ENCODE results near the gene ERGIC1. TPM values are rescaled to one million over a fixed set of nuclear protein-coding genes. Genes with fewer than 3 reads are reported as not detected.

Gene ERGIC1
- total RNA-seq, 1 experiment from 2014 or later: 77.0 TPM

- no peak for DNase-seq
- Histone ChIP-seq H2BK5ac (ENCODE audit: insufficient read length, low read length) (no peak overlapping the region), H4K5ac (ENCODE audit: insufficient read length, low read depth, low read length) (no peak overlapping the region), H3K4ac (ENCODE audit: low read depth, low read length) (no peak overlapping the region), H2BK15ac (ENCODE audit: low read depth, low read length) (no peak overlapping the region), H3K79me1 (ENCODE audit: insufficient read depth, low read depth, low read length, poor library complexity, severe bottlenecking) (no peaks in the 10 kb centered on the region), H3K23ac (ENCODE audit: insufficient read length, low read depth, low read length) (no peak overlapping the region), H3K79me2 (ENCODE audit: insufficient read depth, low read length) (no peaks in the 10 kb centered on the region), H4K20me1 (ENCODE audit: control insufficient read depth, insufficient read depth, insufficient read length) (no peaks in the 10 kb centered on the region), H3K14ac (ENCODE audit: insufficient read depth, low read length) (no peak overlapping the region), H2AFZ (ENCODE audit: low read length) (no peak overlapping the region), H3K4me1 (ENCODE audit: insufficient read depth, low read length) (peaks cover 7% of the 10 kb centered on the region), H3K27me3 (ENCODE audit: insufficient read depth, low read length) (no peaks in the 10 kb centered on the region), H3K23me2 (ENCODE audit: insufficient read length, low read depth, low read length, poor library complexity, severe bottlenecking) (no peaks in the 10 kb centered on the region), H3K9ac (ENCODE audit: extremely low read depth, insufficient read length, low read length) (no peak overlapping the region), H3K4me2 (ENCODE audit: insufficient read depth, insufficient read length, low read length) (no peak overlapping the region), H4K8ac (replicated peaks; ENCODE audit: insufficient read length, low read depth, low read length) (no peak overlapping the region), H3K27ac (ENCODE audit: insufficient read length, low read depth, low read length) (no peak overlapping the region), H4K91ac (ENCODE audit: insufficient read length, low read depth, low read length) (no peak overlapping the region), H3K56ac (ENCODE audit: insufficient read length, low read depth, low read length) (no peak overlapping the region), H2BK12ac (ENCODE audit: insufficient read length, low read depth, low read length) (no peak overlapping the region), H3T11ph (ENCODE audit: low read length) (no peak overlapping the region), H2BK120ac (ENCODE audit: low read depth, low read length, poor library complexity, severe bottlenecking) (no peak overlapping the region), H2BK20ac (ENCODE audit: low read depth, low read length, poor library complexity, severe bottlenecking) (no peak overlapping the region), H3K18ac (ENCODE audit: insufficient read length, low read depth, low read length) (no peak overlapping the region), H3K9me3 (ENCODE audit: control insufficient read depth, low read depth, low read length) (no peaks in the 10 kb centered on the region), H2AK5ac (ENCODE audit: insufficient read length, low read length) (no peak overlapping the region)
- no peak overlapping the region for H3K27ac Mint-ChIP-seq
- H3K36me3 Mint-ChIP-seq (ENCODE audit: insufficient read depth in 1 of 3, low read depth in 3 of 3): no peaks in the 10 kb centered on the region
- no CpG with 5 or more reads among the region's 6 CpGs for WGBS (ENCODE audit: extremely low coverage, insufficient read length, low lambda C conversion rate)
- H3K4me3 Mint-ChIP-seq: no peak overlapping the region
- H3K27me3 Mint-ChIP-seq (ENCODE audit: low read depth): peaks cover 12% of the 10 kb centered on the region
- no peaks in the 10 kb centered on the region for H3K9me3 Mint-ChIP-seq
- H3K4me1 Mint-ChIP-seq: peaks cover 3 to 7% of the 10 kb centered on the region in 2 experiments
- TF ChIP-seq, protein P1, sequence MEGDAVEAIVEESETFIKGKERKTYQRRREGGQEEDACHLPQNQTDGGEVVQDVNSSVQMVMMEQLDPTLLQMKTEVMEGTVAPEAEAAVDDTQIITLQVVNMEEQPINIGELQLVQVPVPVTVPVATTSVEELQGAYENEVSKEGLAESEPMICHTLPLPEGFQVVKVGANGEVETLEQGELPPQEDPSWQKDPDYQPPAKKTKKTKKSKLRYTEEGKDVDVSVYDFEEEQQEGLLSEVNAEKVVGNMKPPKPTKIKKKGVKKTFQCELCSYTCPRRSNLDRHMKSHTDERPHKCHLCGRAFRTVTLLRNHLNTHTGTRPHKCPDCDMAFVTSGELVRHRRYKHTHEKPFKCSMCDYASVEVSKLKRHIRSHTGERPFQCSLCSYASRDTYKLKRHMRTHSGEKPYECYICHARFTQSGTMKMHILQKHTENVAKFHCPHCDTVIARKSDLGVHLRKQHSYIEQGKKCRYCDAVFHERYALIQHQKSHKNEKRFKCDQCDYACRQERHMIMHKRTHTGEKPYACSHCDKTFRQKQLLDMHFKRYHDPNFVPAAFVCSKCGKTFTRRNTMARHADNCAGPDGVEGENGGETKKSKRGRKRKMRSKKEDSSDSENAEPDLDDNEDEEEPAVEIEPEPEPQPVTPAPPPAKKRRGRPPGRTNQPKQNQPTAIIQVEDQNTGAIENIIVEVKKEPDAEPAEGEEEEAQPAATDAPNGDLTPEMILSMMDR (conservative IDR thresholded peaks at IDR 0.05): no peak
These were observed 34.6 kb upstream of the ERGIC1 start for GRCh38 chr5:172799416-172799815.

Measured in H9 (cell line).